A673 (cell line): ENCODE data around the gene PPP2R2D. TPM values are rescaled to one million over a fixed set of nuclear protein-coding genes. Genes with fewer than 3 reads are reported as not detected.

ENCODE experiments used
- BruUV-seq: library from RNA; stranded (reverse); fragments of 400-500 nt; replicated peaks from 2 replicates; lab custom pipeline; 2021; lab: Mats Ljungman, UMichigan
- CTCF ChIA-PET: fragments of 300-600 bp; sonication (Branson Sonifier 250); formaldehyde crosslinking; loops from one replicate; lab custom pipeline; 2022; ENCODE audit warnings: antibody characterized with exemption; lab: Charles Lee
- POLR2A ChIA-PET: fragments of 300-600 bp; sonication (Branson Sonifier 250); formaldehyde crosslinking; loops from one replicate; lab custom pipeline; 2022; ENCODE audit warnings: antibody characterized with exemption; ENCODE audit not compliant: low non-redundant PET; lab: Charles Lee
- DNase-seq: peaks from one replicate; pipeline ENCODE4 v3.0.0-alpha.2; 2015; ENCODE audit warnings: low spot score
- H3K27ac ChIP-seq: fragments of 200-600 bp; sonication (generic); 2 replicates; pipeline ENCODE4 v1.5.1; 2016; ENCODE audit warnings: mixed run types, low read depth, mild to moderate bottlenecking, mixed read lengths, antibody characterized with exemption, low read length; ENCODE audit not compliant: poor library complexity, severe bottlenecking
- H3K27me3 ChIP-seq: fragments of 200-600 bp; sonication (generic); replicated peaks from 2 replicates; pipeline ENCODE4 v1.6.1; 2017; ENCODE audit warnings: mixed run types, low read depth, mild to moderate bottlenecking, mixed read lengths, antibody characterized with exemption, low read length; ENCODE audit not compliant: insufficient read depth, poor library complexity
- H3K36me3 ChIP-seq: fragments of 200-600 bp; sonication (generic); 2 replicates; pipeline ENCODE4 v1.6.1; 2016; ENCODE audit warnings: mixed run types, mild to moderate bottlenecking, mixed read lengths, antibody characterized with exemption, low read length; ENCODE audit not compliant: insufficient read depth, poor library complexity, severe bottlenecking
- H3K4me1 ChIP-seq: fragments of 200-600 bp; sonication (generic); 2 replicates; pipeline ENCODE4 v1.6.1; 2017; ENCODE audit warnings: mixed run types, mild to moderate bottlenecking, mixed read lengths, antibody characterized with exemption, low read length; ENCODE audit not compliant: insufficient read depth, poor library complexity, severe bottlenecking
- H3K4me3 ChIP-seq: fragments of 200-600 bp; sonication (generic); 2 replicates; pipeline ENCODE4 v1.5.1; 2016; ENCODE audit warnings: low read depth, mixed run types, mild to moderate bottlenecking, mixed read lengths, low read length; ENCODE audit not compliant: poor library complexity, severe bottlenecking
- H3K9me3 ChIP-seq: fragments of 200-600 bp; sonication (generic); 2 replicates; pipeline ENCODE4 v1.6.1; 2016; ENCODE audit warnings: mixed run types, low read depth, mild to moderate bottlenecking, mixed read lengths, antibody characterized with exemption, low read length; ENCODE audit not compliant: poor library complexity, severe bottlenecking
- CTCF ChIP-seq: fragments of 300-800, 200-600 bp; sonication (generic); conservative IDR thresholded peaks from 2 replicates; pipeline ENCODE4 v1.5.1; 2017; ENCODE audit warnings: low read depth, mild to moderate bottlenecking, antibody characterized with exemption, low read length, moderate library complexity, mixed read lengths
- EZH2 ChIP-seq: fragments of 200-600 bp; sonication (generic); IDR thresholded peaks from 2 replicates; pipeline ENCODE4 v1.6.1; 2017; ENCODE audit warnings: borderline replicate concordance, low read depth, mild to moderate bottlenecking, mixed read lengths, antibody characterized with exemption, low read length; ENCODE audit not compliant: poor library complexity, severe bottlenecking
- intact Hi-C: fragments of 100-400 bp; cut with micrococcal nuclease; formaldehyde crosslinking; loops from one replicate; pipeline ENCODE4 v1.10.0; 2022; ENCODE audit not compliant: unreplicated experiment
- total RNA-seq: library from RNA; stranded (reverse); gene quantifications from 2 replicates; pipeline ENCODE4 v1.2.3, GENCODE V29; 2021

PPP2R2D gene
- total RNA-seq, 1 experiment from 2014 or later, result 49.1 TPM

GRCh38 chr10:131920151-131920550 lies 19.3 kb downstream of the PPP2R2D start:
- no peak for DNase-seq
- Histone ChIP-seq H3K27ac (no peak overlapping the region), H3K27me3 (no peaks in the 10 kb centered on the region), H3K4me3 (no peak overlapping the region), H3K4me1 (no peaks in the 10 kb centered on the region), H3K9me3 (peaks cover 5% of the 10 kb centered on the region), H3K36me3 (no peaks in the 10 kb centered on the region)
- ChIA-PET CTCF (no interaction called here), POLR2A (no interaction called here)
- no TSS peak for BruUV-seq
- intact Hi-C loops, result no loop called here
- TF ChIP-seq CTCF, result no peak
- no peak for TF ChIP-seq EZH2

DNA sequence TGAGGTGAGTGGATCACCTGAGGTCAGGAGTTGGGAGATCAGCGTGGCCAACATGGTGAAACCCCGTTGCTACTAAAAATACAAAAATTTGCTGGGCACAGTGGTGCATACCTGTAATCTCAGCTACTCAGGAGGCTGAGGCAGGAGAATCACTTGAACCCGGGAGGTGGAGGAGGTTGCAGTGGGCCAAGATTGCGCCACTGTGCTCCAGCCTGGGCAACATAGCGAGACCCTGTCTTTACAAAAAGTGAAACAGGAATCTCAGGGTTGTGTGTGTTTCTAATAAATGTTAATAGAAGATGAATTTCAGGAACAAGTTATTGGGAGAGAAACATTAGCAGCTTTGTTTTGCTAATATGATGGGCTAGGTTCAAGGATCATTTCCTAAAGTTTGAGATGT lies 19.9 kb downstream of the PPP2R2D start:
- no peak overlapping the region for H3K4me3 ChIP-seq
- no peak for DNase-seq
- no peak overlapping the region for H3K27ac ChIP-seq
- BruUV-seq, result no TSS peak
- H3K36me3 ChIP-seq, result no peaks in the 10 kb centered on the region
- H3K27me3 ChIP-seq, result no peaks in the 10 kb centered on the region
- POLR2A ChIA-PET, result interaction anchor here (0.6 kb wide), 1 partner anchor 839 kb away, joined by 7 read pairs; no protein-coding TSS in a partner anchor
- H3K9me3 ChIP-seq, result peaks cover 5% of the 10 kb centered on the region
- intact Hi-C loops, result no loop called here
- H3K4me1 ChIP-seq, result no peaks in the 10 kb centered on the region
- CTCF ChIA-PET, result no interaction called here
- TF ChIP-seq EZH2 (no peak), CTCF (no peak)

GRCh38 chr10:131921184-131921583 lies 20.4 kb downstream of the PPP2R2D start:
- no peaks in the 10 kb centered on the region for H3K27me3 ChIP-seq
- POLR2A ChIA-PET, result interaction anchor here (0.6 kb wide), 1 partner anchor 839 kb away, joined by 7 read pairs; no protein-coding TSS in a partner anchor
- no peaks in the 10 kb centered on the region for H3K36me3 ChIP-seq
- H3K9me3 ChIP-seq, result peaks cover 5% of the 10 kb centered on the region
- intact Hi-C loops, result no loop called here
- H3K4me3 ChIP-seq, result no peak overlapping the region
- no peak for DNase-seq
- peak overlapping the region; percentile 48 for H3K27ac ChIP-seq
- no TSS peak for BruUV-seq
- CTCF ChIA-PET, result no interaction called here
- H3K4me1 ChIP-seq, result no peaks in the 10 kb centered on the region
- TF ChIP-seq CTCF, result no peak
- no peak for TF ChIP-seq EZH2
